ENCODE data around the gene VLDLR.

- TF ChIP-seq, protein P1, sequence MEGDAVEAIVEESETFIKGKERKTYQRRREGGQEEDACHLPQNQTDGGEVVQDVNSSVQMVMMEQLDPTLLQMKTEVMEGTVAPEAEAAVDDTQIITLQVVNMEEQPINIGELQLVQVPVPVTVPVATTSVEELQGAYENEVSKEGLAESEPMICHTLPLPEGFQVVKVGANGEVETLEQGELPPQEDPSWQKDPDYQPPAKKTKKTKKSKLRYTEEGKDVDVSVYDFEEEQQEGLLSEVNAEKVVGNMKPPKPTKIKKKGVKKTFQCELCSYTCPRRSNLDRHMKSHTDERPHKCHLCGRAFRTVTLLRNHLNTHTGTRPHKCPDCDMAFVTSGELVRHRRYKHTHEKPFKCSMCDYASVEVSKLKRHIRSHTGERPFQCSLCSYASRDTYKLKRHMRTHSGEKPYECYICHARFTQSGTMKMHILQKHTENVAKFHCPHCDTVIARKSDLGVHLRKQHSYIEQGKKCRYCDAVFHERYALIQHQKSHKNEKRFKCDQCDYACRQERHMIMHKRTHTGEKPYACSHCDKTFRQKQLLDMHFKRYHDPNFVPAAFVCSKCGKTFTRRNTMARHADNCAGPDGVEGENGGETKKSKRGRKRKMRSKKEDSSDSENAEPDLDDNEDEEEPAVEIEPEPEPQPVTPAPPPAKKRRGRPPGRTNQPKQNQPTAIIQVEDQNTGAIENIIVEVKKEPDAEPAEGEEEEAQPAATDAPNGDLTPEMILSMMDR (IDR thresholded peaks at IDR 0.05) = no peak
- no peak for TF ChIP-seq POLR2A (IDR thresholded peaks at IDR 0.05)
Measured at GRCh38 chr9:2593744-2594143, 27.8 kb upstream of the VLDLR start.

All from lower leg skin (tissue), 3 donors.